ENCODE measurements around the gene PEMT. TPM values are rescaled to one million over a fixed set of nuclear protein-coding genes. Genes with fewer than 3 reads are reported as not detected.

Gene PEMT
- total and polyA plus RNA-seq, 2 of the 8 experiments (the other 6 are each of a cell fraction or from before 2014, with no cell fraction given): 42.0 to 118 TPM

DNA sequence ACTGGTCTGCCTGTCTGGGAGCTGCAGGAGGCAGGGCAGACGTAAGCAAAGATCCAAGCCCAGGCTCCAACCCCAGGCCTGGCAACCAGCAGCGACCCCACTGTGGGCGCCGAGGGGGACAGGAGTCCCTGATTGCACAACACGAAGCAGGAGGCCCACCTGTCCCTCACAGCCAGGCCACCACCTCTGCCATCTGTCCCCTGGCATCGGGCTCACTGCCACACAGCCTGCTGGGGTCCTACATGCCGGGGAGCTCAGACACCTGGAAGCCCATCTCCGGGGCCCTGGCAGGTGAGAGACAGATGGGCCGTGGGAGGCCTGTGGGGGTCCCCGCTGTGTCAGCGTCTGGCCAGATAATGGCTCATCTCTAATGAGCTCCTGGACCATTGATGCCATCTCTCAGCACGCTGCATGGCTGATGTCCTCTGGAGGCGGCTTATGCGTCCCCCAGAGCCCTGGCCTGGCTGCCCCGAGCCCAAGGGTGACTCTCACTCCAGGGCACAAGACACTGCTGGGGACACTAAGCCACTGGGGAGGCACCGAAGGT, 84.0 kb downstream of the PEMT start:
- TF ChIP-seq, protein P1, sequence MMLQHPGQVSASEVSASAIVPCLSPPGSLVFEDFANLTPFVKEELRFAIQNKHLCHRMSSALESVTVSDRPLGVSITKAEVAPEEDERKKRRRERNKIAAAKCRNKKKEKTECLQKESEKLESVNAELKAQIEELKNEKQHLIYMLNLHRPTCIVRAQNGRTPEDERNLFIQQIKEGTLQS (IDR thresholded peaks at IDR 0.05; ENCODE audit: insufficient read depth, low read depth, low read length): no peak
- TF ChIP-seq RAD21 (IDR thresholded peaks at IDR 0.05 in 1 of 2, conservative IDR thresholded peaks at IDR 0.05 in 1 of 2; ENCODE audit: low read depth in 2 of 2, low read length in 2 of 2) (no peak), RBBP5 (IDR thresholded peaks at IDR 0.05; ENCODE audit: borderline replicate concordance, low read depth, low read length) (no peak), SP4 (IDR thresholded peaks at IDR 0.05; ENCODE audit: low read length) (no peak), EP300 (IDR thresholded peaks at IDR 0.05; ENCODE audit: borderline replicate concordance in 1 of 2, low read depth in 2 of 2, low read length in 2 of 2) (no peak), CEBPB (IDR thresholded peaks at IDR 0.05; ENCODE audit: low read depth, low read length) (no peak), NANOG (IDR thresholded peaks at IDR 0.05; ENCODE audit: insufficient read depth, low read depth, low read length, poor library complexity, severe bottlenecking) (no peak), RNF2 (IDR thresholded peaks at IDR 0.05; ENCODE audit: borderline replicate concordance, low read depth, low read length, missing control alignments, poor library complexity, severe bottlenecking) (no peak)
- TF ChIP-seq, protein P2, sequence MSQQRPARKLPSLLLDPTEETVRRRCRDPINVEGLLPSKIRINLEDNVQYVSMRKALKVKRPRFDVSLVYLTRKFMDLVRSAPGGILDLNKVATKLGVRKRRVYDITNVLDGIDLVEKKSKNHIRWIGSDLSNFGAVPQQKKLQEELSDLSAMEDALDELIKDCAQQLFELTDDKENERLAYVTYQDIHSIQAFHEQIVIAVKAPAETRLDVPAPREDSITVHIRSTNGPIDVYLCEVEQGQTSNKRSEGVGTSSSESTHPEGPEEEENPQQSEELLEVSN (IDR thresholded peaks at IDR 0.05): no peak
- Histone ChIP-seq H2BK15ac (ENCODE audit: low read length) (no peak overlapping the region), H3K56ac (replicated peaks; ENCODE audit: insufficient read length, low read depth, low read length) (no peak overlapping the region), H2AFZ (ENCODE audit: low read length) (no peak overlapping the region), H3K14ac (ENCODE audit: insufficient read length) (no peak overlapping the region), H3K27ac (ENCODE audit: low read depth, low read length) (no peak overlapping the region), H4K20me1 (replicated peaks in 1 of 2; ENCODE audit: control insufficient read depth in 1 of 2, insufficient read depth in 2 of 2, low read length in 2 of 2) (peaks cover 0 to 2% of the 10 kb centered on the region in 2 experiments), H2BK120ac (replicated peaks; ENCODE audit: low read depth, low read length) (no peak overlapping the region), H2BK5ac (ENCODE audit: low read depth, low read length) (no peak overlapping the region), H3K36me3 (ENCODE audit: control insufficient read depth in 2 of 4, insufficient read depth in 4 of 4, low read length in 3 of 4) (no peaks in the 10 kb centered on the region), H3K4me1 (replicated peaks in 1 of 4; ENCODE audit: control insufficient read depth in 3 of 4, insufficient read depth in 4 of 4, low read length in 3 of 4) (peaks cover 0 to 2% (median 0%) of the 10 kb centered on the region in 4 experiments; a peak in 1 of 7 replicates), H3K23me2 (ENCODE audit: low read depth, low read length) (no peaks in the 10 kb centered on the region), H3K4me2 (ENCODE audit: insufficient read depth in 1 of 2, low read depth in 2 of 2, low read length in 2 of 2) (no peak overlapping the region), H3K9ac (replicated peaks in 1 of 4; ENCODE audit: extremely low read depth in 1 of 4, low read depth in 3 of 4, low read length in 3 of 4) (no peak overlapping the region), H2BK20ac (ENCODE audit: low read length) (no peak overlapping the region), H3K79me2 (ENCODE audit: control insufficient read depth in 1 of 2, insufficient read depth in 2 of 2, low read length in 2 of 2) (no peaks in the 10 kb centered on the region), H3K18ac (ENCODE audit: extremely low read depth, low read length) (no peak overlapping the region), H2BK12ac (ENCODE audit: low read depth, low read length) (no peak overlapping the region), H3K9me3 (ENCODE audit: insufficient read depth in 2 of 2, low read depth in 1 of 2, low read length in 1 of 2) (no peaks in the 10 kb centered on the region), H3K27me3 (replicated peaks in 1 of 4; ENCODE audit: control insufficient read depth in 3 of 4, extremely low read depth in 1 of 4, insufficient read depth in 3 of 4, low read length in 3 of 4) (no peaks in the 10 kb centered on the region; a peak in 1 of 7 replicates), H3K4me3 (ENCODE audit: extremely low read depth in 1 of 4, insufficient read depth in 2 of 4, low read depth in 3 of 4, low read length in 4 of 4) (no peak overlapping the region), H4K8ac (ENCODE audit: extremely low read depth, insufficient read depth, low read length) (no peak overlapping the region), H3K23ac (ENCODE audit: insufficient read length) (no peak overlapping the region), H2AK5ac (ENCODE audit: low read depth, low read length) (no peak overlapping the region), H4K91ac (replicated peaks; ENCODE audit: insufficient read length, low read length) (no peak overlapping the region), H3K79me1 (ENCODE audit: low read depth, low read length) (no peaks in the 10 kb centered on the region), H4K5ac (ENCODE audit: insufficient read length, low read depth, low read length) (no peak overlapping the region), H3K4ac (replicated peaks; ENCODE audit: insufficient read length, low read depth, low read length) (no peak overlapping the region)
- DNase-seq (ENCODE audit: low read depth in 1 of 2, low spot score in 2 of 2) (no peak), FAIRE-seq (no peak)
- ChIA-PET CTCF (ENCODE audit: partially characterized antibody) (interaction anchor here (1.0 to 5.1 kb wide), 7 partner anchors 10 to 152 kb away, joined by 3 to 40 read pairs (median 10); partner anchors contain the start of gene RASD1), POLR2A (ENCODE audit: partially characterized antibody) (interaction anchor here (0.9 kb wide), 1 partner anchor 12 kb away, joined by 3 read pairs; the partner anchor contains the start of gene RASD1)
- 78% methylated on average over 14 of the region's 16 CpGs; no CpG with 5 or more reads in 1 of the 2 experiments for WGBS, 2 experiments (ENCODE audit: extremely low coverage in 1 of 2, insufficient coverage in 1 of 2, insufficient read length in 1 of 2, insufficient replicate concordance in 2 of 2, low coverage in 1 of 2, low lambda C conversion rate in 2 of 2, missing lambda C conversion rate in 1 of 2)

All from H1 (cell line).